HG03469 (cell line): ENCODE results near the gene SKI.
"Not testable (repeated sequence)": the region's sequence is repeated elsewhere in the genome, so short reads cannot be mapped to it uniquely, and the experiment has no call there.

Experiments used
- ATAC-seq: cut with Tn5 transposase; IDR thresholded peaks from one replicate; pipeline ENCODE4 v1.9.1; 2021; ENCODE audit warnings: mild to moderate bottlenecking, moderate library complexity, moderate number of reproducible peaks; ENCODE audit not compliant: unreplicated experiment

Gene SKI

GRCh38 chr1:2289607-2290006, 61.5 kb downstream of the SKI start:
- ATAC-seq = no peak

- ATAC-seq = no peak
Measured at GRCh38 chr1:2290171-2290578, 62.1 kb downstream of the SKI start.

- ATAC-seq = no peak
Measured at GRCh38 chr1:2290595-2291510, 62.7 kb downstream of the SKI start.

GRCh38 chr1:2291577-2291976, 63.5 kb downstream of the SKI start:
- no peak for ATAC-seq

GRCh38 chr1:2292725-2293450, 64.8 kb downstream of the SKI start:
- ATAC-seq = no peak

DNA sequence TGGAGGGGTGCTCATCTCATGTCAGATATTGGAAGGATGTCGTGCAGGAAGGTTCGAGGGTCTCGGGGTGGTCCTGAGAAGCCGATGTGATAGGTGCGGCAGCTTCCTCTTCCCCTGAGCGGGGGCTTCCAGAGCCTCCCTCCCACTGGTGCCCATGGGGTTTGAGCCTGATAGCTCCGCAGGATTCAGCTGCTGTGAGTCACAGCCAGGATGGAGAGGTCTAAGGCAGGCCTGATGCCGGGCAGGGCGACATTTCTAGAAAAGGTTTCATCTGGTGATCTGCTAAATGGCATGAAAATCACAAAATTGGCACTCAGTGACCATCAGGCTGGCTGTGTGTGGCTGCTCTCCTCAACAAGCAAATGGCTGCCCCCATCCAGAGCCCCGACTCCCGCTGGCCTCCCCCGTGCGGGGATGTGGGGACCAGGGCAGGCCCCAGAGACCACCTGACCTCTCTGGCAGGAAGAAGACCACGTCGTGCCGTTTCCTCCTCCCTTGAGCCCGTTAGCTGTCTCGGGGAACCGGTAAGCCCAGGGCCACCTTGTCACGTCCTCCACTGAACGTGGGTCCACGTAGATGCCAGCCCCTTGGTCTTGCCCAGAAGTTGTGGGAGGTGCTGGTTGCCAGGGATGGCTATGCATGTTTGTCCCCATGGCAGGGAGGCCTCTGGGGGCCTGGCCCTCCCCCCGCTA, 66.1 kb downstream of the SKI start:
- no peak for ATAC-seq

DNA sequence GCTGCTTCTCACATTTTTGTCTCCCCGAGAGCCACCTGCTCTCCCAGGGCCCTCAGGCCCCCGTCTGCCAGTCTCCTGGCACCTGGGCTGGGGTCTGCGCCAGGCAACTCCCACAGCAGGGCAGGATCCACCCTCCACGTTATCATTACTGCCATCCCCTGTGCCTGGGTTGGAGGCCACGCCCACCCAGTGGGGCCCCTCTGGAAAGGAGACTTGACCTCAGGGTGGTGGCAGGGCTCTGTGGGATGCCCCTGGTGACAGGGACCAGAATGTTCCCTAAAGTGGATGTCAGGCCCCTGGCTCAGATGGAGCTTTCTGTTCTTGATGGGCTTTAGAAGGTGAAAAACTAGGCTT, 66.6 kb downstream of the SKI start:
- no peak for ATAC-seq

DNA sequence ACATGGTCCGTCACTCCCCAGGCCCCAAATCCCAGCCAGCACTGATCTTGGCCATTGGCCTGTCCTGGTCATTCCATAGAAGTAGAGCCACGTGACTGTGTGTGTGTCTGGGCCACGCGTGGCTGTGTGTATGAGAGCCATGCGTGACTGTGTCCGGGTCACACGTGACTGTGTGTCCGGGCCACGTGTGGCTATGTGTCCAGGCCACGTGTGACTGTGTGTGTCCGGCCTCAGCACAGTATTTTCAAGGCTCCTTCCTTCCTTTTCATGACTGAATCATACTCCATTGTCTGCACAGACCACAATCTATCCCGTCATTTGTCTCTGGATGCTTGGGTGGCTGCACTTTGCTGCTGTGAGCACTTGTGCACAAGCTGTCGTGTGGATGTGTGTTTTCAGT, 67.4 kb downstream of the SKI start:
- no peak for ATAC-seq

DNA sequence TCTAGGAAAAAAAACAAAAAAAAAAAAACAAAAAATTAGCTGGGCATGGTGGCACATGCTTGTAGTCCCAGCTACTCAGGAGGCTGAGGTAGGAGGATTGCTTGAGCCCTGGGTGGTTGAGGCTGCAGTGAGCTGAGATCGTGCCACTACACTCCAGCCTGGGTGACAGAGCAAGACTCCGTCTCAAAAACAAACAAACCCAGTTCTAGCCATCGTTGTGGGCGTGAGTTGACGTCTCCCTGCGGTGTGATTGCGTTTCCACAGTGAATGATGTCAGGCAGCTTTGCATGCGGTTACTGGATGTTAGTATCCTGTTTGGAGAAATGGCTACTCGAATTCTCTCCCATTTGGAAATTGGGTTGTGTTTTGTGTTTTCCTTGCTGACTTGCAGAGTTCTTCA, 68.1 kb downstream of the SKI start:
- not testable (repeated sequence) for ATAC-seq

DNA sequence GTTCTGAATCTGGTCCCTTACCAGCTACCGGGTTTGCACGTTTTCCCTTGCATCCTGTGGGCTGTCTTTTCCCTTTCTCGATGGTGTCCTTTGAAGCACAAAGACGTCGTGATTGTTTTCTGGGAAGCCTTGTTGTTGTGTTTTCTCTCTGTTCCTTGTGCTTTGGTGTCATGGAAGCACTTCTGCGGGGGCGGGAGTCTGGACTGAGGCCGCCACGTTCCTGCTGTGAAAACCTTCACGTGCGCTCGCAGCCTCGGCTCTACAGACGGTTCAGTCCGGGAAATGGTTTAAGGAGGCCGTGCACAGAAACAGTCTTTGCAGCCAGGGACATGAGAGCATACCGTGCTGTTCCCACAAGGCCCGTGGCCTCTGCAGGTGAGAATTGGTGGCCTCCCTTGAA, 68.5 kb downstream of the SKI start:
- no peak for ATAC-seq

DNA sequence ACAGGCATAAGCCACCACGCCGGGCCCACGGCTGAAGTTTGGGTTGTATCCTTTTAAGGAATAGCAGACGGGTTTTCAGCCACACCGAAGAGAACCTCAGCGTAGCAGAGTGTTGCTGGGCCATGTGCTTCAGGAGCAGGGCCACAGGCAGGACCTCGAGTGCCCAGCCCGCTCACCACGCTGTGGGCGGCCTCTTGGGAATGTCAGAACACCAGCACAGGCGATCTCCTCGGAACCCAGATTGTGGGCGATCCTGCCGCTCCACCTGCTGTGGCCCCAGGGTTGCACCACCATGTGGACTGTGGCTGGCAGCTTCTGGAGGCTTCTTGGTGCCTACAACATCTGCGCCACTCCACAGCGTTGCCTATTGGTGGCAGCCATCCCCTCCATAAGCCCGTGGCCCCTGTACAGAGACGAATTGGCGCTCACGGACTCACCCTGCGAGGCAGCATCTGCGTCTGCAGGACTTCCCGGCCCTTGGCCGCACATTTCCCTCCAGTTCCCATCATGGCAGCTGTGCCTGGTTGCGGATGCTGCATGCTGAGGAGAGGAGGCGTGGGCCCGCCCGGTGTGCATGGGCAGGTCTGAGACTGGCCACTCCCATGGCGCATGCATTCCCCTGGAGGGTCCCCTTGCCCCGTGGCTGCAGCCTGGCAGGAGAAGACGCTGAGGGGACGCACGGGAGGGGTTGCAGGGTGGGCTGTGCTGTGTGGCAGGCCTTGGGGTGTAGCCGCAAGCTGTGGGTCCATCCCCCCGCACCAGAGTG, 69.3 kb downstream of the SKI start:
- no peak for ATAC-seq

DNA sequence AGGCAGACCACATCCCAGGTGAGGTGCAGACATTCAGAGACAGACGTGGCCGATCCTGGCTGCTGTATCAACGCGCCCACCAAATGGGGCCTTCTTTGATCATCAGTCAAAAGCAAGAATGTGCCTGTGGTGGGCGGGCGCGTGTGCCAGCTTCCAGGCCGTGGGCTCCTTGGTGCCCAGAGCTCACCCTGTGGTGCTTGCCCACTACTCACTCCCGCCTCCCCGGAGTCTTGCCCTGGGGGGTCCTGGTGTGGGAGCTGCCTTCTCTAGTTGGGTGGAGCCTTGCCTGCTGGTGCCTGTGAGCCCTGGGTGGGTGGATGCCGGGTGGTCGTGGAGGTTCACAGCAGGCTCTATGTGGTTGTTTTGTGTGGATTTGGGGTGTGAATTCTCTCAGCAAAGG, 70.6 kb downstream of the SKI start:
- ATAC-seq = no peak

DNA sequence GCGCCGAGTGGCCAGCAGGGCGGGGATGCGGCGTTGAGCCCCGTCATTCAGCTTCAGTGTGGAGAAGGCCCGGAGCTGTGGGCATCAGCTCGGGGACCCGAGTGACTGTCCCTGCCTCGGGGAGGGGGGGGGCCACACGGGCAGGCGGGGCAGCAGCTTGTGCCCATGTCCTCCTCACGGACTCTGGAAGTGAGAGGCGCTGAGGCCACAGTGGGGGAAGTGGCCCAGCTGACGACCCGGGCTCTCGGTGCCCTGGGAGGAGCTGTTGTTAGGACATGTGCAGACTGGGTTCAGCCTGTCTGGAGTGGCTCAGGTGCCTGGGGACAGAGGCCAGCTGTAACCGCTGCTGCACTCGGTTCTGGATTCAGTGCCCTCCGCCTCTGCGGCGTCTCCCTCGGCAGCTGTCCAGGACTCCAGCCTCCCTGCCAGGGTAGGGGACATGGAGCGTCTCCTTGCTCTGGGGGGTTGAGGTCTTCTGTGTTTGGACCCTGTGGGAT, 71.1 kb downstream of the SKI start:
- ATAC-seq = no peak

- peak; percentile 59 for ATAC-seq
Measured at GRCh38 chr1:2300004-2300771, 72.1 kb downstream of the SKI start.

DNA sequence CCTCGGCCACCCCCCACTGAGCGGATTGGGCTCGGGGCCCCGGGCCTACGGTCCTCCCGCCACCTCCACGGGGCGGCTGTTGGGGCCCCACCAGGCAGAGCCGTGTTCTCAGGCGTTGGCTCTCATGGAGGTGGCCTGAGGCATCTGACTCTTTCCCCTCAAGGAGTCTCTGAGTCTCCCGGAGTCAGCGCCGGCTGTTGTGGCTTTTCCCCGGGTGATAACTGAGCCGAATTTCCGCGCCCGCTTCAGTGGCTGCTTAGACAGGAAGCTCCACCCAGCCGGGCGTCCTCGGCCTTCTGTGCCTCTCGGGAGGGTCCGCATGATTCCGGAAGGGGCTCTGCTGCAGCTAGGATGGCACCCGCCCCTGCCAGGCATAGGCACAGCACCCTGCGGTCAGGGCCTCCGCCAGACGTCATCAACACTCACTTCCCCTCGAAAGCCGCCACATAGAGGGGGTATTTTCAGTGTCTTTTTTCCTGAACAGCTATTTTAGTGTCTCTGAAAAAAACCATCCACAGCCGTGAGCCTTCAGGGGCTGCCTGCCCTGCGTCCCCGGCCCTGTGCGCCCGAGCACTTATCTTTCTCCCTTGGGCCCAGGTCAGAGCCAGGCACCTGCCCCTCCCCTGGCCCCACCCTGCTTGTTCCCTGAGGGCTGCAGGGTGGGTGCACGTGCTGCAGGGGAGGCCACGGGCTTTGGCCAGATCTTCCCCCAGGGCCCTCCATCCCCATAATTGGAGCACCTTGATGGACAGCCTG, 72.9 kb downstream of the SKI start:
- peak; percentile 33 for ATAC-seq

GRCh38 chr1:2301607-2302291, 73.6 kb downstream of the SKI start:
- no peak for ATAC-seq

GRCh38 chr1:2302292-2302925, 74.3 kb downstream of the SKI start:
- no peak for ATAC-seq
